Prostate gland (tissue), 2 donors: ENCODE measurements around the gene CETP. TPM values are rescaled to one million over a fixed set of nuclear protein-coding genes. Genes with fewer than 3 reads are reported as not detected.

Experiments used
- DNase-seq: peaks from one replicate; pipeline ENCODE4 v3.0.0-alpha.2; 2019; ENCODE audit warnings: low spot score
- H3K27ac ChIP-seq, 2 donors: fragments of 200-600 bp; sonication (generic); 2 replicates each; pipeline ENCODE4 v1.5.1; 2017 to 2019
- H3K27me3 ChIP-seq: fragments of 200-600 bp; sonication (generic); replicated peaks from 2 replicates; pipeline ENCODE4 v1.5.1; 2019; ENCODE audit not compliant: insufficient read depth
- H3K36me3 ChIP-seq, 2 donors: fragments of 200-600 bp; sonication (generic); 1 replicate in 1 of 2; 2 replicates in 1 of 2; pipeline versions ENCODE4 v1.5.1 to v1.8.1; 2017 to 2019
- H3K4me1 ChIP-seq: fragments of 200-600 bp; sonication (generic); replicated peaks from 2 replicates; pipeline ENCODE4 v1.5.1; 2019
- H3K4me3 ChIP-seq, 2 donors: fragments of 200-600 bp; sonication (generic); 2 replicates each; pipeline ENCODE4 v1.5.1; 2017 to 2019
- H3K9me3 ChIP-seq: fragments of 200-600 bp; sonication (generic); 2 replicates; pipeline ENCODE4 v1.5.1; 2017
- CTCF ChIP-seq, 4 experiments: fragments of 200-600 bp in 2 of 4; fragments of 450-650 bp in 2 of 4; sonication (generic) in 2 of 4; IDR thresholded peaks; 1 replicate in 3 of 4; 2 replicates in 1 of 4; pipeline ENCODE4 v1.5.1; 2016 to 2019; ENCODE audit warnings: antibody characterized with exemption in 4 of 4, mild to moderate bottlenecking in 2 of 4, moderate library complexity in 2 of 4
- POLR2A ChIP-seq: fragments of 450-650 bp; IDR thresholded peaks from one replicate; pipeline ENCODE4 v1.6.1; 2016; ENCODE audit warnings: antibody characterized with exemption, mild to moderate bottlenecking
- POLR2AphosphoS5 ChIP-seq: sonication (generic); formaldehyde crosslinking; IDR thresholded peaks from one replicate; pipeline ENCODE4 v1.6.1; 2017; ENCODE audit warnings: antibody characterized with exemption
- WGBS: methylation state at CpG from one replicate; pipeline ENCODE4 v1.1.5; 2018; 5-methylcytosine and 5-hydroxymethylcytosine counted together
- intact Hi-C: fragments of 100-400 bp; cut with DNase I; formaldehyde crosslinking; loops from one replicate; pipeline ENCODE4 v1.14.2; 2022
- total RNA-seq, 2 donors: library from RNA; depleted of rRNA; stranded (reverse); fragments of >200 nt; gene quantifications; one replicate each; pipeline ENCODE4 v1.1.0, GENCODE V29; 2016

Gene CETP
- total RNA-seq, 2 donors from 2014 or later = 0.40 TPM; not detected in 1

GRCh38 chr16:56993204-56993603, 31.5 kb downstream of the CETP start:
- H3K36me3 ChIP-seq = no peaks in the 10 kb centered on the region
- no peaks in the 10 kb centered on the region for H3K27me3 ChIP-seq
- no peak overlapping the region for H3K4me3 ChIP-seq
- H3K27ac ChIP-seq = no peak overlapping the region
- 47% methylated on average over 2 of the region's 2 CpGs for WGBS
- H3K4me1 ChIP-seq = peaks cover 4% of the 10 kb centered on the region
- no peak for DNase-seq
- intact Hi-C loops = no loop called here
- no peaks in the 10 kb centered on the region for H3K9me3 ChIP-seq
- TF ChIP-seq CTCF (IDR thresholded peaks at IDR 0.05) (no peak), POLR2A (no peak), POLR2AphosphoS5 (no peak)

- intact Hi-C loops = no loop called here
- Histone ChIP-seq H3K4me3 (no peak overlapping the region), H3K4me1 (peaks cover 4% of the 10 kb centered on the region), H3K27ac (no peak overlapping the region), H3K36me3 (no peaks in the 10 kb centered on the region), H3K9me3 (no peaks in the 10 kb centered on the region), H3K27me3 (no peaks in the 10 kb centered on the region)
- no peak for DNase-seq
- WGBS = 82% methylated on average over 5 of the region's 5 CpGs
- TF ChIP-seq POLR2A = no peak
- no peak for TF ChIP-seq POLR2AphosphoS5
- TF ChIP-seq CTCF (IDR thresholded peaks at IDR 0.05) = no peak
Observed at GRCh38 chr16:56994311-56994710, 32.6 kb downstream of the CETP start.

- Histone ChIP-seq H3K27ac (no peak overlapping the region), H3K9me3 (no peaks in the 10 kb centered on the region), H3K4me1 (peaks cover 4% of the 10 kb centered on the region), H3K4me3 (no peak overlapping the region), H3K36me3 (no peaks in the 10 kb centered on the region), H3K27me3 (no peaks in the 10 kb centered on the region)
- no peak for DNase-seq
- TF ChIP-seq POLR2A (no peak), POLR2AphosphoS5 (no peak), CTCF (IDR thresholded peaks at IDR 0.05) (no peak)
- WGBS = 85% methylated on average over 12 of the region's 12 CpGs
- intact Hi-C loops = no loop called here
Observed at GRCh38 chr16:56995136-56995805, 33.5 kb downstream of the CETP start.

- Histone ChIP-seq H3K4me3 (no peak overlapping the region), H3K4me1 (no peaks in the 10 kb centered on the region), H3K27me3 (no peaks in the 10 kb centered on the region), H3K9me3 (no peaks in the 10 kb centered on the region), H3K36me3 (no peaks in the 10 kb centered on the region), H3K27ac (no peak overlapping the region)
- intact Hi-C loops = no loop called here
- WGBS = 96% methylated on average over 5 of the region's 5 CpGs
- no peak for DNase-seq
- TF ChIP-seq CTCF (IDR thresholded peaks at IDR 0.05) (no peak), POLR2A (no peak)
Observed at GRCh38 chr16:56997264-56997663, 35.5 kb downstream of the CETP start.

- intact Hi-C loops = no loop called here
- Histone ChIP-seq H3K27me3 (no peaks in the 10 kb centered on the region), H3K27ac (no peak overlapping the region), H3K9me3 (no peaks in the 10 kb centered on the region), H3K4me1 (no peaks in the 10 kb centered on the region), H3K36me3 (no peaks in the 10 kb centered on the region), H3K4me3 (no peak overlapping the region)
- 67% methylated on average over 3 of the region's 3 CpGs for WGBS
- TF ChIP-seq POLR2A (no peak), POLR2AphosphoS5 (no peak), CTCF (IDR thresholded peaks at IDR 0.05) (no peak)
- no peak for DNase-seq
Observed at GRCh38 chr16:56997931-56998330, 36.2 kb downstream of the CETP start.
